ENCODE results near the gene NR6A1.

NR6A1 gene

GRCh38 chr9:124590889-124591641 lies 180.0 kb downstream of the NR6A1 start:
- in situ Hi-C loops (cut with MboI; ENCODE audit: low sequenced_read_pairs): no loop called here

- in situ Hi-C loops (cut with MboI; ENCODE audit: low sequenced_read_pairs): no loop called here
Measured at GRCh38 chr9:124584631-124585030, 186.5 kb downstream of the NR6A1 start.

GRCh38 chr9:124583134-124583533 lies 188.0 kb downstream of the NR6A1 start:
- in situ Hi-C loops (cut with MboI; ENCODE audit: low sequenced_read_pairs): no loop called here

GRCh38 chr9:124580186-124580585 lies 190.9 kb downstream of the NR6A1 start:
- in situ Hi-C loops (cut with MboI; ENCODE audit: low sequenced_read_pairs): no loop called here

- in situ Hi-C loops (cut with MboI; ENCODE audit: low sequenced_read_pairs): no loop called here
Measured at GRCh38 chr9:124576751-124577150, 194.4 kb downstream of the NR6A1 start.

- in situ Hi-C loops (cut with MboI; ENCODE audit: low sequenced_read_pairs): no loop called here
Measured at GRCh38 chr9:124574534-124575375, 196.4 kb downstream of the NR6A1 start.

- in situ Hi-C loops (cut with MboI; ENCODE audit: low sequenced_read_pairs): no loop called here
Measured at GRCh38 chr9:124570942-124571666, 200.0 kb downstream of the NR6A1 start.

- in situ Hi-C loops (cut with MboI; ENCODE audit: low sequenced_read_pairs): no loop called here
Measured at GRCh38 chr9:124569942-124570341, 201.2 kb downstream of the NR6A1 start.

GRCh38 chr9:124567362-124567761 lies 203.7 kb downstream of the NR6A1 start:
- in situ Hi-C loops (cut with MboI; ENCODE audit: low sequenced_read_pairs): no loop called here

GRCh38 chr9:124562328-124562727 lies 208.8 kb downstream of the NR6A1 start:
- in situ Hi-C loops (cut with MboI; ENCODE audit: low sequenced_read_pairs): no loop called here

GRCh38 chr9:124559871-124560270 lies 211.2 kb downstream of the NR6A1 start:
- in situ Hi-C loops (cut with MboI; ENCODE audit: low sequenced_read_pairs): no loop called here

GRCh38 chr9:124558777-124559470 lies 212.2 kb downstream of the NR6A1 start:
- in situ Hi-C loops (cut with MboI; ENCODE audit: low sequenced_read_pairs): no loop called here

- in situ Hi-C loops (cut with MboI; ENCODE audit: low sequenced_read_pairs): no loop called here
Measured at GRCh38 chr9:124557895-124558294, 213.2 kb downstream of the NR6A1 start.

GRCh38 chr9:124555043-124555442 lies 216.1 kb downstream of the NR6A1 start:
- in situ Hi-C loops (cut with MboI; ENCODE audit: low sequenced_read_pairs): no loop called here

- in situ Hi-C loops (cut with MboI; ENCODE audit: low sequenced_read_pairs): no loop called here
Measured at GRCh38 chr9:124553738-124554137, 217.4 kb downstream of the NR6A1 start.

- in situ Hi-C loops (cut with MboI; ENCODE audit: low sequenced_read_pairs): no loop called here
Measured at GRCh38 chr9:124552273-124552605, 218.9 kb downstream of the NR6A1 start.

GRCh38 chr9:124551472-124552272 lies 219.4 kb downstream of the NR6A1 start:
- in situ Hi-C loops (cut with MboI; ENCODE audit: low sequenced_read_pairs): no loop called here

- in situ Hi-C loops (cut with MboI; ENCODE audit: low sequenced_read_pairs): no loop called here
Measured at GRCh38 chr9:124550072-124550471, 221.0 kb downstream of the NR6A1 start.

GRCh38 chr9:124549016-124549415 lies 222.1 kb downstream of the NR6A1 start:
- in situ Hi-C loops (cut with MboI; ENCODE audit: low sequenced_read_pairs): no loop called here

GRCh38 chr9:124544535-124544934 lies 226.6 kb downstream of the NR6A1 start:
- in situ Hi-C loops (cut with MboI; ENCODE audit: low sequenced_read_pairs): no loop called here

All from hTERT RPE-1 (cell line).